Measurements from ENCODE around the gene TMTC2.

- TF ChIP-seq CTCF (IDR thresholded peaks at IDR 0.05) (no peak), POLR2A (IDR thresholded peaks at IDR 0.05) (no peak)
Measured at GRCh38 chr12:82694276-82694675, 7.6 kb downstream of the TMTC2 start.
